ENCODE measurements around the gene ZNF654. TPM values are rescaled to one million over a fixed set of nuclear protein-coding genes. Genes with fewer than 3 reads are reported as not detected.
"Not testable (repeated sequence)": the region's sequence is repeated elsewhere in the genome, so short reads cannot be mapped to it uniquely, and the experiment has no call there.

The ZNF654 gene
- polyA plus RNA-seq, 1 donor (not counting 4 experiments of a cell fraction or from before 2014, with no cell fraction given) = 8.2 TPM

DNA sequence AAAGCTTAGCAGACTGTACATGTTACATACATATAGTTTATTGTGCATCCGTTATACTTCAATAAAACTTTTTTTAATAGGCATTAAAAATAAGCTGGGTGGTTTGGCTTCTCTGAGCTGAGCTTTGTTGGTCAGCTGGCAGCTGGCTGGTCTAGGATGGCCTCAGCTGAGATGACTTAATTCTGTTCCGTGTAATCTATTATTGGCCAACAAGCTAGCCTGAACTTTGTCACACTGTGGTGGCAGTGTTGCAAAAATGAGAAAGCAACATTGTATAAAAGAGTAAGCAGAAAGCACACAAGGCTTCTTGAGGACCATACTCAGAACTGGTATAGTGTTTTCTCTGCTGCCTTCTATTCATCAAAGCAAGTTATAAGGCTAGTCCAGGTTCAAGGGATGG lies 45.5 kb upstream of the ZNF654 start:
- Histone ChIP-seq H3K4me1 (ENCODE audit: control insufficient read depth, extremely low read depth, insufficient read depth, low read length) (no peaks in the 10 kb centered on the region), H3K4me3 (ENCODE audit: control insufficient read depth in 2 of 3, extremely low read depth in 1 of 3, insufficient read depth in 2 of 3, low read depth in 1 of 3, low read length in 3 of 3) (no peak overlapping the region), H2AFZ (ENCODE audit: control insufficient read depth, low read length) (no peak overlapping the region), H3K27me3 (ENCODE audit: control insufficient read depth, extremely low read depth, insufficient read depth, low read length) (no peaks in the 10 kb centered on the region), H3K36me3 (ENCODE audit: control insufficient read depth in 2 of 2, extremely low read depth in 1 of 2, insufficient read depth in 2 of 2, low read length in 2 of 2) (no peaks in the 10 kb centered on the region), H4K20me1 (ENCODE audit: control insufficient read depth, extremely low read depth, insufficient read depth, low read length) (no peaks in the 10 kb centered on the region), H3K9me3 (ENCODE audit: control insufficient read depth, low read depth, low read length) (no peaks in the 10 kb centered on the region), H3K79me2 (ENCODE audit: control insufficient read depth, insufficient read depth, low read length) (no peaks in the 10 kb centered on the region), H3K27ac (ENCODE audit: control insufficient read depth, insufficient read depth, low read length) (no peak overlapping the region), H3K4me2 (ENCODE audit: control insufficient read depth, extremely low read depth, insufficient read depth, low read depth, low read length) (no peak overlapping the region), H3K9me1 (ENCODE audit: control insufficient read depth, extremely low read depth, insufficient read depth, low read length) (no peaks in the 10 kb centered on the region), H3K9ac (ENCODE audit: control insufficient read depth, extremely low read depth, insufficient read depth, low read length) (no peak overlapping the region)
- dilution Hi-C loops (cut with MboI; ENCODE audit: extremely low pct_ligation_motif_present, low sequenced_read_pairs) = loop anchor here (25.0 kb wide), 1 partner anchor 501 kb away; no protein-coding TSS in a partner anchor
- no peak for FAIRE-seq
- TF ChIP-seq EZH2 (IDR thresholded peaks at IDR 0.05; ENCODE audit: low read length) = no peak
- TF ChIP-seq, protein P1, sequence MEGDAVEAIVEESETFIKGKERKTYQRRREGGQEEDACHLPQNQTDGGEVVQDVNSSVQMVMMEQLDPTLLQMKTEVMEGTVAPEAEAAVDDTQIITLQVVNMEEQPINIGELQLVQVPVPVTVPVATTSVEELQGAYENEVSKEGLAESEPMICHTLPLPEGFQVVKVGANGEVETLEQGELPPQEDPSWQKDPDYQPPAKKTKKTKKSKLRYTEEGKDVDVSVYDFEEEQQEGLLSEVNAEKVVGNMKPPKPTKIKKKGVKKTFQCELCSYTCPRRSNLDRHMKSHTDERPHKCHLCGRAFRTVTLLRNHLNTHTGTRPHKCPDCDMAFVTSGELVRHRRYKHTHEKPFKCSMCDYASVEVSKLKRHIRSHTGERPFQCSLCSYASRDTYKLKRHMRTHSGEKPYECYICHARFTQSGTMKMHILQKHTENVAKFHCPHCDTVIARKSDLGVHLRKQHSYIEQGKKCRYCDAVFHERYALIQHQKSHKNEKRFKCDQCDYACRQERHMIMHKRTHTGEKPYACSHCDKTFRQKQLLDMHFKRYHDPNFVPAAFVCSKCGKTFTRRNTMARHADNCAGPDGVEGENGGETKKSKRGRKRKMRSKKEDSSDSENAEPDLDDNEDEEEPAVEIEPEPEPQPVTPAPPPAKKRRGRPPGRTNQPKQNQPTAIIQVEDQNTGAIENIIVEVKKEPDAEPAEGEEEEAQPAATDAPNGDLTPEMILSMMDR (optimal IDR thresholded peaks at IDR 0.05 in 1 of 3, IDR thresholded peaks at IDR 0.05 in 1 of 3, conservative IDR thresholded peaks at IDR 0.05 in 1 of 3; ENCODE audit: extremely low read depth in 1 of 3, insufficient read depth in 2 of 3, low read length in 3 of 3) = no peak
- no peak for DNase-seq (ENCODE audit: low read depth, low spot score)

DNA sequence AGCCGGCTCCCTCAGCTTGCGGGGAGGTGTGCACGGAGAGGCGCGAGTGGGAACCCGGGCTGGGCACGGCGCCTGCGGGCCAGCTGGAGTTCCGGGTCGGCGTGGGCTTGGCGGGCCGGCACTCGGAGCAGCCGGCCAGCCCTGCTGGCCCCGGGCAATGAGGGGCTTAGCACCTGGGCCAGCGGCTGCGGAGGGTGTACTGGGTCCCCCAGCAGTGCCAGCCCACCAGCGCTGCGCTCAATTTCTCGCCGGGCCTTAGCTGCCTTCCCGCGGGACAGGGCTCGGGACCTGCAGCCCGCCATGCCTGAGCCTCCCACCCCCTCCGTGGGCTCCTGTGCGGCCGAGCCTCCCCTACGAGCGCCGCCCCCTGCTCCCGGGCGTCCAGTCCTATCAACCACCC lies 43.4 kb upstream of the ZNF654 start:
- not testable (repeated sequence) for H3K4me2 ChIP-seq (ENCODE audit: control insufficient read depth, extremely low read depth, insufficient read depth, low read depth, low read length); H3K27me3 ChIP-seq (ENCODE audit: control insufficient read depth, extremely low read depth, insufficient read depth, low read length); H3K27ac ChIP-seq (ENCODE audit: control insufficient read depth, insufficient read depth, low read length); FAIRE-seq; H3K9me1 ChIP-seq (ENCODE audit: control insufficient read depth, extremely low read depth, insufficient read depth, low read length); H3K9ac ChIP-seq (ENCODE audit: control insufficient read depth, extremely low read depth, insufficient read depth, low read length); H3K79me2 ChIP-seq (ENCODE audit: control insufficient read depth, insufficient read depth, low read length); H2AFZ ChIP-seq (ENCODE audit: control insufficient read depth, low read length); H3K4me3 ChIP-seq (ENCODE audit: control insufficient read depth in 2 of 3, extremely low read depth in 1 of 3, insufficient read depth in 2 of 3, low read depth in 1 of 3, low read length in 3 of 3); H3K9me3 ChIP-seq (ENCODE audit: control insufficient read depth, low read depth, low read length); H4K20me1 ChIP-seq (ENCODE audit: control insufficient read depth, extremely low read depth, insufficient read depth, low read length); DNase-seq (ENCODE audit: low read depth, low spot score); H3K4me1 ChIP-seq (ENCODE audit: control insufficient read depth, extremely low read depth, insufficient read depth, low read length); H3K36me3 ChIP-seq (ENCODE audit: control insufficient read depth in 2 of 2, extremely low read depth in 1 of 2, insufficient read depth in 2 of 2, low read length in 2 of 2)
- dilution Hi-C loops (cut with MboI; ENCODE audit: extremely low pct_ligation_motif_present, low sequenced_read_pairs) = loop anchor here (25.0 kb wide), 1 partner anchor 503 kb away; no protein-coding TSS in a partner anchor

DNA sequence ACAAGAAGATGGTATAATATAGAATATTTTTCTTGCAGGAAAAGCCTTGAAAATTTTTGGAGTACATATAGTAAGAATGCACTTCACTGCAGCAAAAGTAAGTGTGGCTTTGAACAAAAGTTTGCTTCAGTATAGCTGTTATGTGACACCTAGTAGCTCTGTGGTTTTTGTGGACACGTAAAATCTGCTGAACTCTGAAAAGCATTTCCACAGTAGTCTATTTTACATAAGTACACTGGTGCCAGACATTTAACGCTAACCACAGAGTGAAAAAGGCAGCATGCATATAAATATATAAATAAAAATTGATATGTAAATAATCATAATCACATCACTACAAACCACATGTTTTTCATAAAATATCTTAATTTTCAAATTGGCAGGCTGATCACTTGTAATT lies 40.0 kb upstream of the ZNF654 start:
- FAIRE-seq (no peak), DNase-seq (ENCODE audit: low read depth, low spot score) (no peak)
- dilution Hi-C loops (cut with MboI; ENCODE audit: extremely low pct_ligation_motif_present, low sequenced_read_pairs) = loop anchor here (25.0 kb wide), 1 partner anchor 507 kb away; no protein-coding TSS in a partner anchor
- Histone ChIP-seq H3K4me1 (ENCODE audit: control insufficient read depth, extremely low read depth, insufficient read depth, low read length) (no peaks in the 10 kb centered on the region), H3K4me3 (ENCODE audit: control insufficient read depth in 2 of 3, extremely low read depth in 1 of 3, insufficient read depth in 2 of 3, low read depth in 1 of 3, low read length in 3 of 3) (no peak overlapping the region), H3K4me2 (ENCODE audit: control insufficient read depth, extremely low read depth, insufficient read depth, low read depth, low read length) (no peak overlapping the region), H3K9me3 (ENCODE audit: control insufficient read depth, low read depth, low read length) (no peaks in the 10 kb centered on the region), H2AFZ (ENCODE audit: control insufficient read depth, low read length) (no peak overlapping the region), H3K27ac (ENCODE audit: control insufficient read depth, insufficient read depth, low read length) (no peak overlapping the region), H3K36me3 (ENCODE audit: control insufficient read depth in 2 of 2, extremely low read depth in 1 of 2, insufficient read depth in 2 of 2, low read length in 2 of 2) (no peaks in the 10 kb centered on the region), H3K9ac (ENCODE audit: control insufficient read depth, extremely low read depth, insufficient read depth, low read length) (no peak overlapping the region), H3K9me1 (ENCODE audit: control insufficient read depth, extremely low read depth, insufficient read depth, low read length) (no peaks in the 10 kb centered on the region), H4K20me1 (ENCODE audit: control insufficient read depth, extremely low read depth, insufficient read depth, low read length) (no peaks in the 10 kb centered on the region), H3K27me3 (ENCODE audit: control insufficient read depth, extremely low read depth, insufficient read depth, low read length) (no peaks in the 10 kb centered on the region), H3K79me2 (ENCODE audit: control insufficient read depth, insufficient read depth, low read length) (no peaks in the 10 kb centered on the region)
- no peak for TF ChIP-seq EZH2 (IDR thresholded peaks at IDR 0.05; ENCODE audit: low read length)
- TF ChIP-seq, protein P1 (optimal IDR thresholded peaks at IDR 0.05 in 1 of 3, IDR thresholded peaks at IDR 0.05 in 1 of 3, conservative IDR thresholded peaks at IDR 0.05 in 1 of 3; ENCODE audit: extremely low read depth in 1 of 3, insufficient read depth in 2 of 3, low read length in 3 of 3) = no peak

All from keratinocyte (primary cell).